SH-SY5Y (cell line): ENCODE measurements around the gene DSCAML1.

Experiments
- GATA2 ChIP-seq: IDR thresholded peaks from 2 replicates; pipeline ENCODE4 v1.6.1; 2011; ENCODE audit warnings: mild to moderate bottlenecking, low read depth, low read length
- GATA3 ChIP-seq: IDR thresholded peaks from 2 replicates; pipeline ENCODE4 v1.6.1; 2011; ENCODE audit warnings: low read depth, mild to moderate bottlenecking, low read length, moderate library complexity

DSCAML1 gene

GRCh38 chr11:117626576-117626975 is 170.4 kb downstream of the DSCAML1 start:
- TF ChIP-seq GATA2 (no peak), GATA3 (no peak)

- no peak for TF ChIP-seq GATA3
- no peak for TF ChIP-seq GATA2
These were observed 171.8 kb downstream of the DSCAML1 start for GRCh38 chr11:117625237-117625636.

- no peak for TF ChIP-seq GATA3
- TF ChIP-seq GATA2, result no peak
These were observed 173.2 kb downstream of the DSCAML1 start for GRCh38 chr11:117623831-117624271.

- TF ChIP-seq GATA2 (no peak), GATA3 (no peak)
These were observed 175.8 kb downstream of the DSCAML1 start for GRCh38 chr11:117621226-117621625.

GRCh38 chr11:117620659-117621058 is 176.4 kb downstream of the DSCAML1 start:
- TF ChIP-seq GATA2 (no peak), GATA3 (no peak)

- TF ChIP-seq GATA3 (no peak), GATA2 (no peak)
These were observed 176.9 kb downstream of the DSCAML1 start for GRCh38 chr11:117620086-117620485.

GRCh38 chr11:117619661-117620060 is 177.4 kb downstream of the DSCAML1 start:
- TF ChIP-seq GATA2, result no peak
- TF ChIP-seq GATA3, result no peak

- TF ChIP-seq GATA3 (no peak), GATA2 (no peak)
These were observed 178.0 kb downstream of the DSCAML1 start for GRCh38 chr11:117618982-117619355.

GRCh38 chr11:117618302-117618981 is 178.6 kb downstream of the DSCAML1 start:
- no peak for TF ChIP-seq GATA3

GRCh38 chr11:117616979-117617378 is 180.0 kb downstream of the DSCAML1 start:
- TF ChIP-seq GATA2 (no peak), GATA3 (no peak)

- no peak for TF ChIP-seq GATA3
These were observed 182.3 kb downstream of the DSCAML1 start for GRCh38 chr11:117614728-117615127.

- no peak for TF ChIP-seq GATA3
- TF ChIP-seq GATA2, result no peak
These were observed 183.5 kb downstream of the DSCAML1 start for GRCh38 chr11:117613521-117613920.

- no peak for TF ChIP-seq GATA2
- no peak for TF ChIP-seq GATA3
These were observed 184.8 kb downstream of the DSCAML1 start for GRCh38 chr11:117612177-117612576.

GRCh38 chr11:117610901-117611300 is 186.1 kb downstream of the DSCAML1 start:
- no peak for TF ChIP-seq GATA2
- no peak for TF ChIP-seq GATA3

- TF ChIP-seq GATA2 (no peak), GATA3 (no peak)
These were observed 187.0 kb downstream of the DSCAML1 start for GRCh38 chr11:117610045-117610444.

GRCh38 chr11:117607449-117607848 is 189.6 kb downstream of the DSCAML1 start:
- TF ChIP-seq GATA3, result no peak
- TF ChIP-seq GATA2, result no peak
